Esophagus mucosa (tissue), 1 donor: ENCODE data around the gene PTPN7. TPM values are rescaled to one million over a fixed set of nuclear protein-coding genes. Genes with fewer than 3 reads are reported as not detected.
"Not testable (repeated sequence)": the region's sequence is repeated elsewhere in the genome, so short reads cannot be mapped to it uniquely, and the experiment has no call there.

Experiments used
- ATAC-seq: fragments of 200-7000 bp; cut with Tn5 transposase; one replicate; pipeline ENCODE4 v1.9.1; 2020
- total RNA-seq: library from RNA; stranded (reverse); gene quantifications from one replicate; pipeline ENCODE4 v1.2.4, GENCODE V29; 2023
- donor health status: DM: yes; HTN: yes; CAD: no.

The PTPN7 gene
- total RNA-seq, 1 donor from 2014 or later: 1.2 TPM

- no peak for ATAC-seq
These were observed 9.8 kb downstream of the PTPN7 start for GRCh38 chr1:202150602-202151001.

GRCh38 chr1:202150187-202150586 is 10.2 kb downstream of the PTPN7 start:
- ATAC-seq: no peak

- ATAC-seq: no peak
These were observed 10.8 kb downstream of the PTPN7 start for GRCh38 chr1:202149566-202149965.

- no peak for ATAC-seq
These were observed 12.0 kb downstream of the PTPN7 start for GRCh38 chr1:202148391-202148790.

- no peak for ATAC-seq
These were observed 13.4 kb downstream of the PTPN7 start for GRCh38 chr1:202146993-202147392.

- no peak for ATAC-seq
These were observed 14.1 kb downstream of the PTPN7 start for GRCh38 chr1:202146279-202146678.

GRCh38 chr1:202145744-202146140 is 14.7 kb downstream of the PTPN7 start:
- not testable (repeated sequence) for ATAC-seq

- no peak for ATAC-seq
These were observed 15.2 kb downstream of the PTPN7 start for GRCh38 chr1:202145068-202145743.

- peak; percentile 69 for ATAC-seq
These were observed 15.9 kb downstream of the PTPN7 start, which contains the start of gene ARL8A for GRCh38 chr1:202144402-202145067. TSS of gene ARL8A (minus strand) at chr1:202144737. CDS start at chr1:202144572, 165 bp downstream.

GRCh38 chr1:202143768-202144401 is 16.5 kb downstream of the PTPN7 start:
- peak; percentile 60 for ATAC-seq

GRCh38 chr1:202143011-202143767 is 17.2 kb downstream of the PTPN7 start:
- ATAC-seq: peak; percentile 44

- ATAC-seq: not testable (repeated sequence)
These were observed 18.9 kb downstream of the PTPN7 start for GRCh38 chr1:202141468-202141867.

- no peak for ATAC-seq
These were observed 19.6 kb downstream of the PTPN7 start for GRCh38 chr1:202140833-202141232.

GRCh38 chr1:202135221-202135721 is 25.1 kb downstream of the PTPN7 start:
- peak; percentile 55 for ATAC-seq

GRCh38 chr1:202134645-202135172 is 25.7 kb downstream of the PTPN7 start:
- no peak for ATAC-seq

GRCh38 chr1:202133989-202134388 is 26.4 kb downstream of the PTPN7 start:
- ATAC-seq: no peak

- ATAC-seq: no peak
These were observed 26.9 kb downstream of the PTPN7 start for GRCh38 chr1:202133496-202133895.

- peak; percentile 48 for ATAC-seq
These were observed 27.4 kb downstream of the PTPN7 start for GRCh38 chr1:202133001-202133400.

GRCh38 chr1:202131956-202132821 is 28.2 kb downstream of the PTPN7 start:
- ATAC-seq: peak; percentile 69

- no peak for ATAC-seq
These were observed 29.4 kb downstream of the PTPN7 start for GRCh38 chr1:202130816-202131522.

GRCh38 chr1:202130297-202130721 is 30.1 kb downstream of the PTPN7 start:
- ATAC-seq: peak; percentile 7
